Panc1 (cell line): Measurements from ENCODE around the gene SPATA7. TPM values are rescaled to one million over a fixed set of nuclear protein-coding genes. Genes with fewer than 3 reads are reported as not detected.

Source experiments
- ATAC-seq: fragments of 200-7000 bp; cut with Tn5 transposase; 2 replicates; pipeline ENCODE4 v1.9.1; 2020; ENCODE audit warnings: mild to moderate bottlenecking, moderate library complexity
- BruUV-seq: library from RNA; stranded (reverse); fragments of 400-500 nt; replicated peaks from 2 replicates; lab custom pipeline; 2021; lab: Mats Ljungman, UMichigan
- CTCF ChIA-PET: fragments of 300-600 bp; sonication (Branson Sonifier 250); formaldehyde crosslinking; loops from one replicate; lab custom pipeline; 2022; ENCODE audit warnings: antibody characterized with exemption; lab: Charles Lee
- POLR2A ChIA-PET: fragments of 300-600 bp; sonication (Branson Sonifier 250); formaldehyde crosslinking; loops from one replicate; lab custom pipeline; 2022; ENCODE audit warnings: antibody characterized with exemption; lab: Charles Lee
- DNase-seq: peaks from one replicate; pipeline ENCODE4 v3.0.0-alpha.2; 2010; ENCODE audit warnings: low read depth, low spot score
- H3K27ac ChIP-seq: 2 replicates; pipeline ENCODE4 v1.5.1; 2011; ENCODE audit warnings: mild to moderate bottlenecking, low read length, inconsistent platforms
- H3K27me3 ChIP-seq: fragments of 200-500 bp; sonication (Bioruptor generic); 2 replicates; pipeline ENCODE4 v1.6.0; 2014; ENCODE audit warnings: low read length, inconsistent platforms; ENCODE audit not compliant: control insufficient read depth, insufficient read depth
- H3K36me3 ChIP-seq: fragments of 200-500 bp; sonication (Bioruptor generic); 2 replicates; pipeline ENCODE4 v1.5.1; 2014; ENCODE audit warnings: inconsistent platforms, mild to moderate bottlenecking, low read length, moderate library complexity; ENCODE audit not compliant: control insufficient read depth, insufficient read depth
- H3K4me1 ChIP-seq: 2 replicates; pipeline ENCODE4 v1.5.1; 2011; ENCODE audit warnings: inconsistent platforms, mild to moderate bottlenecking, low read length, moderate library complexity; ENCODE audit not compliant: control insufficient read depth, insufficient read depth
- H3K4me3 ChIP-seq, 2 experiments: 2 replicates each; pipeline ENCODE4 v1.5.1; 2011 to 2012; ENCODE audit warnings: low read depth in 2 of 2, low read length in 2 of 2, mild to moderate bottlenecking in 2 of 2, inconsistent platforms in 1 of 2, moderate library complexity in 1 of 2
- H3K9me3 ChIP-seq: fragments of 200-500 bp; sonication (Bioruptor generic); 2 replicates; pipeline ENCODE4 v1.5.1; 2014; ENCODE audit warnings: low read depth, mild to moderate bottlenecking, inconsistent platforms, low read length, moderate library complexity; ENCODE audit not compliant: control insufficient read depth, insufficient read depth
- CTCF ChIP-seq: fragments of 450-650 bp; IDR thresholded peaks from 2 replicates; pipeline ENCODE4 v1.5.1; 2017; ENCODE audit warnings: mild to moderate bottlenecking
- POLR2AphosphoS5 ChIP-seq: IDR thresholded peaks from 2 replicates; pipeline ENCODE4 v1.6.1; 2012; ENCODE audit warnings: mild to moderate bottlenecking, low read depth, low read length, moderate library complexity
- SIN3A ChIP-seq: IDR thresholded peaks from 2 replicates; pipeline ENCODE4 v1.6.1; 2012; ENCODE audit warnings: low read depth, mild to moderate bottlenecking, low read length, moderate library complexity, borderline replicate concordance; ENCODE audit not compliant: insufficient read depth
- TCF7L2 ChIP-seq: IDR thresholded peaks from 2 replicates; pipeline ENCODE4 v1.6.1; 2011; ENCODE audit warnings: mild to moderate bottlenecking, low read depth, low read length, inconsistent platforms
- in situ Hi-C: cut with HindIII; loops from 2 replicates; pipeline ENCODE4 v1.10.0; 2016; ENCODE audit warnings: low sequenced_read_pairs, low pct_unique_long_range_greater_than_20kb
- intact Hi-C: fragments of 100-400 bp; cut with micrococcal nuclease; formaldehyde crosslinking; loops from one replicate; pipeline ENCODE4 v1.10.0; 2022; ENCODE audit not compliant: unreplicated experiment
- total RNA-seq: library from RNA; stranded (reverse); gene quantifications from one replicate; pipeline ENCODE4 v1.2.1, GENCODE V29; 2021; ENCODE audit not compliant: unreplicated experiment
- TF ChIP-seq, protein P1 (sequence below), 2 experiments: IDR thresholded peaks; 2 replicates each; pipeline ENCODE4 v1.6.1; 2011 to 2012; ENCODE audit warnings: low read depth in 2 of 2, control low read depth in 1 of 2, low read length in 1 of 2, mild to moderate bottlenecking in 1 of 2, moderate library complexity in 1 of 2; ENCODE audit not compliant: insufficient read depth in 1 of 2

The SPATA7 gene
- total RNA-seq, 1 experiment from 2014 or later = 4.0 TPM

DNA sequence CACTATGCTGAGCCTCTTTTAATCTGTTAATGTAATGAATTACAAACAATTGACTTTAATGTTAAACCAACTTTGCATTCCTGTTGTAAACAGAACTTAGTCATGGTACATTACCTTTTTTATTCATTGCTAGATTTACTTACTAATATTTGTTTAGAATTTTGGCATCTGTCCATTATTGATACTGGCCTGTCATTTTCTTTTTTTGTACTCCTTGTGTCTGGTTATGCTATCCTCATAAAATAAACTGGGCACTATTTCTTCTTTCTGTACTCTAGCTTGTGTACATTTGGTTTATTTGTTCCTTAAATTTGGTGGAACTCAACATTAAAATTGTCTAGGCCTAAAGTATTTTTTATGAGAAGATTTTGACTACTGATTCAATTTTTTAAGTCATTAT, 32.1 kb downstream of the SPATA7 start:
- Histone ChIP-seq H3K4me1 (no peaks in the 10 kb centered on the region), H3K27me3 (no peaks in the 10 kb centered on the region), H3K9me3 (peaks cover 4% of the 10 kb centered on the region; the same call in 1 of the 2 replicates), H3K4me3 (no peak overlapping the region), H3K36me3 (no peaks in the 10 kb centered on the region), H3K27ac (no peak overlapping the region)
- POLR2A ChIA-PET = no interaction called here
- intact Hi-C loops = no loop called here
- in situ Hi-C loops = no loop called here
- no peak for TF ChIP-seq CTCF
- TF ChIP-seq TCF7L2 = no peak
- TF ChIP-seq, protein P1, sequence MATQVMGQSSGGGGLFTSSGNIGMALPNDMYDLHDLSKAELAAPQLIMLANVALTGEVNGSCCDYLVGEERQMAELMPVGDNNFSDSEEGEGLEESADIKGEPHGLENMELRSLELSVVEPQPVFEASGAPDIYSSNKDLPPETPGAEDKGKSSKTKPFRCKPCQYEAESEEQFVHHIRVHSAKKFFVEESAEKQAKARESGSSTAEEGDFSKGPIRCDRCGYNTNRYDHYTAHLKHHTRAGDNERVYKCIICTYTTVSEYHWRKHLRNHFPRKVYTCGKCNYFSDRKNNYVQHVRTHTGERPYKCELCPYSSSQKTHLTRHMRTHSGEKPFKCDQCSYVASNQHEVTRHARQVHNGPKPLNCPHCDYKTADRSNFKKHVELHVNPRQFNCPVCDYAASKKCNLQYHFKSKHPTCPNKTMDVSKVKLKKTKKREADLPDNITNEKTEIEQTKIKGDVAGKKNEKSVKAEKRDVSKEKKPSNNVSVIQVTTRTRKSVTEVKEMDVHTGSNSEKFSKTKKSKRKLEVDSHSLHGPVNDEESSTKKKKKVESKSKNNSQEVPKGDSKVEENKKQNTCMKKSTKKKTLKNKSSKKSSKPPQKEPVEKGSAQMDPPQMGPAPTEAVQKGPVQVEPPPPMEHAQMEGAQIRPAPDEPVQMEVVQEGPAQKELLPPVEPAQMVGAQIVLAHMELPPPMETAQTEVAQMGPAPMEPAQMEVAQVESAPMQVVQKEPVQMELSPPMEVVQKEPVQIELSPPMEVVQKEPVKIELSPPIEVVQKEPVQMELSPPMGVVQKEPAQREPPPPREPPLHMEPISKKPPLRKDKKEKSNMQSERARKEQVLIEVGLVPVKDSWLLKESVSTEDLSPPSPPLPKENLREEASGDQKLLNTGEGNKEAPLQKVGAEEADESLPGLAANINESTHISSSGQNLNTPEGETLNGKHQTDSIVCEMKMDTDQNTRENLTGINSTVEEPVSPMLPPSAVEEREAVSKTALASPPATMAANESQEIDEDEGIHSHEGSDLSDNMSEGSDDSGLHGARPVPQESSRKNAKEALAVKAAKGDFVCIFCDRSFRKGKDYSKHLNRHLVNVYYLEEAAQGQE (IDR thresholded peaks at IDR 0.05; ENCODE audit: insufficient read depth in 1 of 2, low read depth in 2 of 2, low read length in 1 of 2) = no peak
- TF ChIP-seq SIN3A = no peak
- no peak for TF ChIP-seq POLR2AphosphoS5
- CTCF ChIA-PET = no interaction called here
- no peak for DNase-seq
- no peak for ATAC-seq
- no TSS peak for BruUV-seq

DNA sequence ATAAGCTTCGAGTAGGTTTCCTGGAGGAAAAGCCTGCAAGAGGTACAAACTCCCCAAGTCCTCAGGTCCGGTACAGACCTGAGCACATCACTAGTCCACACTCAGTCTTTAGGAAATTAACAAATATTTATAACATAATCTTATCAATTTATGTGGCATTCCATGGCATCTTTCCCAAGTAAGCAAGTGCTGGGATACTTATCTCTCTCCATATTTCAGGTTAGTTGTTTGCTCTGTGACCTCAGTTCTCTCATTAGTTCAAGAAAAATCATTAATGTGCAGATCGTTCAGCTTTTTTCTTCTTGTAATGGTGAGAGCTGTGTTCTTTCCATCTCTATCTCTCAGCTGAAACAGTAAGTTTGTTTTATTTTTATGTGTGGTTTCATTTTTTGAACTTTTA, 34.7 kb downstream of the SPATA7 start:
- H3K27me3 ChIP-seq = no peaks in the 10 kb centered on the region
- in situ Hi-C loops = no loop called here

More for the DNA sequence above, 34.7 kb downstream of the SPATA7 start:
- TF ChIP-seq, protein P1 (IDR thresholded peaks at IDR 0.05; ENCODE audit: insufficient read depth in 1 of 2, low read depth in 2 of 2, low read length in 1 of 2) = no peak
- TF ChIP-seq CTCF (no peak), POLR2AphosphoS5 (no peak), TCF7L2 (no peak), SIN3A (no peak)
- no peak for ATAC-seq
- Histone ChIP-seq H3K9me3 (peaks cover 4% of the 10 kb centered on the region; the same call in 1 of the 2 replicates), H3K4me1 (no peaks in the 10 kb centered on the region), H3K27ac (no peak overlapping the region), H3K36me3 (no peaks in the 10 kb centered on the region), H3K4me3 (no peak overlapping the region)
- CTCF ChIA-PET = no interaction called here
- intact Hi-C loops = no loop called here
- POLR2A ChIA-PET = no interaction called here
- no TSS peak for BruUV-seq
- no peak for DNase-seq
